ENCODE measurements around the gene PAK4. TPM values are rescaled to one million over a fixed set of nuclear protein-coding genes. Genes with fewer than 3 reads are reported as not detected.
"Not testable (repeated sequence)": the region's sequence is repeated elsewhere in the genome, so short reads cannot be mapped to it uniquely, and the experiment has no call there.

The PAK4 gene
- total RNA-seq, 1 donor from 2014 or later, result 48.8 TPM

GRCh38 chr19:39111593-39112199 lies 13.9 kb upstream of the PAK4 start:
- no peak for DNase-seq (ENCODE audit: low spot score)
- Mint-ChIP-seq H3K27ac (ENCODE audit: unreplicated experiment) (no peak overlapping the region), H3K9me3 (ENCODE audit: unreplicated experiment) (no peaks in the 10 kb centered on the region), H3K36me3 (ENCODE audit: low read depth, unreplicated experiment) (no peaks in the 10 kb centered on the region), H3K27me3 (ENCODE audit: unreplicated experiment) (peaks cover 1% of the 10 kb centered on the region), H3K4me3 (ENCODE audit: unreplicated experiment) (no peak overlapping the region), H3K4me1 (ENCODE audit: unreplicated experiment) (no peaks in the 10 kb centered on the region)
- no peak for TF ChIP-seq CTCF (IDR thresholded peaks at IDR 0.05; ENCODE audit: unreplicated experiment)

DNA sequence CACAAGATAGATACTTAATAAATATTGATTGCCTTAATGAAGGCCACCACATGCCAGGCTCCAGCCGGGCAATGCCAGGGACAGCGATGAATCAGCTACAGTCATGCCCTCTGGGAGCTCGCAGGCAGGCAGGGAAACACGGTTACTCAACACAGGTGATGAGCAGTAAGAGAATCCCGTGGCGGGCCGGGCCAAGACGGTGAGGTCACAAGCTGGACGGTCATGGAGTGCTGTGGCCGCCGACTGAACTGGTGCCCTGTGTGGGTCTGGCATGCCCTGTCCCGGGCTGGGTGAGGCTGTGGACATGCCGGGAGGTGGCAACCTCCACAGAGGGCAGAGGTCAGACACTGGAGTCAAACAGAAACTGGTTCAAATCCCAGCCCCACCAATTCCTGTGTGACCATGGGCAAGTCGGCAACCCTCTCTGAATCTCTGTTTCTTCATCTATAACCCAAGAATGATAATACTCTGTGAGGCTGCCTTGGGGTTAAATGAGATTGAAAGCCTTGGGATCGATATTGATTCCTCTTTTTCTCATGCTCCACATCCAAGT lies 13.2 kb upstream of the PAK4 start:
- no peak overlapping the region for H3K4me3 Mint-ChIP-seq (ENCODE audit: unreplicated experiment)
- TF ChIP-seq CTCF (IDR thresholded peaks at IDR 0.05; ENCODE audit: unreplicated experiment), result no peak
- H3K27ac Mint-ChIP-seq (ENCODE audit: unreplicated experiment), result no peak overlapping the region
- no peaks in the 10 kb centered on the region for H3K9me3 Mint-ChIP-seq (ENCODE audit: unreplicated experiment)
- DNase-seq (ENCODE audit: low spot score), result no peak
- H3K36me3 Mint-ChIP-seq (ENCODE audit: low read depth, unreplicated experiment), result no peaks in the 10 kb centered on the region
- peaks cover 1% of the 10 kb centered on the region for H3K27me3 Mint-ChIP-seq (ENCODE audit: unreplicated experiment)
- H3K4me1 Mint-ChIP-seq (ENCODE audit: unreplicated experiment), result no peaks in the 10 kb centered on the region

- DNase-seq (ENCODE audit: low spot score), result no peak
- Mint-ChIP-seq H3K4me1 (ENCODE audit: unreplicated experiment) (no peaks in the 10 kb centered on the region), H3K9me3 (ENCODE audit: unreplicated experiment) (no peaks in the 10 kb centered on the region), H3K27me3 (ENCODE audit: unreplicated experiment) (peaks cover 1% of the 10 kb centered on the region), H3K36me3 (ENCODE audit: low read depth, unreplicated experiment) (no peaks in the 10 kb centered on the region), H3K27ac (ENCODE audit: unreplicated experiment) (no peak overlapping the region), H3K4me3 (ENCODE audit: unreplicated experiment) (no peak overlapping the region)
- no peak for TF ChIP-seq CTCF (IDR thresholded peaks at IDR 0.05; ENCODE audit: unreplicated experiment)
Observed at GRCh38 chr19:39113199-39113598, 12.4 kb upstream of the PAK4 start.

- no peak for TF ChIP-seq CTCF (IDR thresholded peaks at IDR 0.05; ENCODE audit: unreplicated experiment)
- Mint-ChIP-seq H3K9me3 (ENCODE audit: unreplicated experiment) (no peaks in the 10 kb centered on the region), H3K27ac (ENCODE audit: unreplicated experiment) (no peak overlapping the region), H3K27me3 (ENCODE audit: unreplicated experiment) (peaks cover 1% of the 10 kb centered on the region), H3K4me3 (ENCODE audit: unreplicated experiment) (no peak overlapping the region), H3K36me3 (ENCODE audit: low read depth, unreplicated experiment) (no peaks in the 10 kb centered on the region), H3K4me1 (ENCODE audit: unreplicated experiment) (no peaks in the 10 kb centered on the region)
- DNase-seq (ENCODE audit: low spot score), result no peak
Observed at GRCh38 chr19:39115105-39115847, 10.3 kb upstream of the PAK4 start.

GRCh38 chr19:39117023-39117422 lies 8.6 kb upstream of the PAK4 start:
- not testable (repeated sequence) for H3K36me3 Mint-ChIP-seq (ENCODE audit: low read depth, unreplicated experiment); H3K9me3 Mint-ChIP-seq (ENCODE audit: unreplicated experiment); H3K27ac Mint-ChIP-seq (ENCODE audit: unreplicated experiment); DNase-seq (ENCODE audit: low spot score); H3K4me1 Mint-ChIP-seq (ENCODE audit: unreplicated experiment); H3K27me3 Mint-ChIP-seq (ENCODE audit: unreplicated experiment); H3K4me3 Mint-ChIP-seq (ENCODE audit: unreplicated experiment)

All from endothelial cell (in vitro differentiated cells).